Measurements from ENCODE around the gene RARG.

GRCh38 chr12:53222170-53222721 lies 9.8 kb downstream of the RARG start:
- TF ChIP-seq CTCF (IDR thresholded peaks at IDR 0.05), result no peak
- TF ChIP-seq EZH2 (IDR thresholded peaks at IDR 0.05; ENCODE audit: borderline replicate concordance, insufficient read depth, low read depth, low read length, poor library complexity, severe bottlenecking), result no peak

All from B cell (primary cell).